ENCODE data around the gene GPR108.
"Not testable (repeated sequence)": the region's sequence is repeated elsewhere in the genome, so short reads cannot be mapped to it uniquely, and the experiment has no call there.

Gene GPR108

GRCh38 chr19:6714749-6715555, 22.4 kb downstream of the GPR108 start:
- Histone ChIP-seq H3K4me1 (ENCODE audit: insufficient read depth, low read length) (no peaks in the 10 kb centered on the region), H3K27ac (ENCODE audit: low read depth, low read length) (no peak overlapping the region), H3K27me3 (ENCODE audit: control insufficient read depth in 1 of 2, insufficient read depth in 2 of 2, low read length in 2 of 2) (peaks cover 0 to 15% of the 10 kb centered on the region in 2 donors)

GRCh38 chr19:6713773-6714692, 23.3 kb downstream of the GPR108 start:
- peaks cover 7% of the 10 kb centered on the region for H3K36me3 ChIP-seq (ENCODE audit: insufficient read depth, low read length)
- H3K4me3 ChIP-seq (ENCODE audit: low read depth in 1 of 2, low read length in 2 of 2) = no peak overlapping the region
- no peak overlapping the region for H3K9ac ChIP-seq (ENCODE audit: low read length)
- no peaks in the 10 kb centered on the region for H3K9me3 ChIP-seq (ENCODE audit: low read length)
- H3K4me1 ChIP-seq (ENCODE audit: insufficient read depth, low read length) = no peaks in the 10 kb centered on the region
- peaks cover 0 to 20% of the 10 kb centered on the region in 2 donors for H3K27me3 ChIP-seq (ENCODE audit: control insufficient read depth in 1 of 2, insufficient read depth in 2 of 2, low read length in 2 of 2)
- H3K27ac ChIP-seq (ENCODE audit: low read depth, low read length) = no peak overlapping the region

More at GRCh38 chr19:6714749-6715555, 22.4 kb downstream of the GPR108 start:
- Histone ChIP-seq H3K36me3 (ENCODE audit: insufficient read depth, low read length) (peaks cover 7% of the 10 kb centered on the region), H3K4me3 (ENCODE audit: low read depth in 1 of 2, low read length in 2 of 2) (no peak overlapping the region), H3K9ac (ENCODE audit: low read length) (no peak overlapping the region), H3K9me3 (ENCODE audit: low read length) (no peaks in the 10 kb centered on the region)

GRCh38 chr19:6712692-6713670, 24.4 kb downstream of the GPR108 start:
- Histone ChIP-seq H3K9ac (ENCODE audit: low read length) (no peak overlapping the region), H3K27ac (ENCODE audit: low read depth, low read length) (no peak overlapping the region), H3K9me3 (ENCODE audit: low read length) (no peaks in the 10 kb centered on the region), H3K27me3 (ENCODE audit: control insufficient read depth in 1 of 2, insufficient read depth in 2 of 2, low read length in 2 of 2) (peaks cover 0 to 20% of the 10 kb centered on the region in 2 donors), H3K36me3 (ENCODE audit: insufficient read depth, low read length) (peaks cover 7% of the 10 kb centered on the region), H3K4me3 (ENCODE audit: low read depth in 1 of 2, low read length in 2 of 2) (no peak overlapping the region), H3K4me1 (ENCODE audit: insufficient read depth, low read length) (no peaks in the 10 kb centered on the region)

- Histone ChIP-seq H3K36me3 (ENCODE audit: insufficient read depth, low read length) (peaks cover 1% of the 10 kb centered on the region), H3K9ac (ENCODE audit: low read length) (no peak overlapping the region), H3K4me1 (ENCODE audit: insufficient read depth, low read length) (no peaks in the 10 kb centered on the region), H3K27ac (ENCODE audit: low read depth, low read length) (no peak overlapping the region), H3K27me3 (ENCODE audit: control insufficient read depth in 1 of 2, insufficient read depth in 2 of 2, low read length in 2 of 2) (peaks cover 0 to 20% of the 10 kb centered on the region in 2 donors), H3K4me3 (ENCODE audit: low read depth in 1 of 2, low read length in 2 of 2) (no peak overlapping the region), H3K9me3 (ENCODE audit: low read length) (no peaks in the 10 kb centered on the region)
These were observed 25.1 kb downstream of the GPR108 start for GRCh38 chr19:6712231-6712630.

- H3K9me3 ChIP-seq (ENCODE audit: low read length) = no peaks in the 10 kb centered on the region
- H3K9ac ChIP-seq (ENCODE audit: low read length) = no peak overlapping the region
- no peak overlapping the region for H3K27ac ChIP-seq (ENCODE audit: low read depth, low read length)
- no peaks in the 10 kb centered on the region for H3K4me1 ChIP-seq (ENCODE audit: insufficient read depth, low read length)
- H3K27me3 ChIP-seq (ENCODE audit: control insufficient read depth in 1 of 2, insufficient read depth in 2 of 2, low read length in 2 of 2) = peaks cover 0 to 22% of the 10 kb centered on the region in 2 donors
- no peak overlapping the region for H3K4me3 ChIP-seq (ENCODE audit: low read depth in 1 of 2, low read length in 2 of 2)
- H3K36me3 ChIP-seq (ENCODE audit: insufficient read depth, low read length) = no peaks in the 10 kb centered on the region
These were observed 25.8 kb downstream of the GPR108 start for GRCh38 chr19:6711605-6712004.

- Histone ChIP-seq H3K9me3 (ENCODE audit: low read length) (no peaks in the 10 kb centered on the region), H3K36me3 (ENCODE audit: insufficient read depth, low read length) (no peaks in the 10 kb centered on the region), H3K27me3 (ENCODE audit: control insufficient read depth in 1 of 2, insufficient read depth in 2 of 2, low read length in 2 of 2) (peaks cover 0 to 24% of the 10 kb centered on the region in 2 donors)
These were observed 26.4 kb downstream of the GPR108 start for GRCh38 chr19:6711078-6711361.

GRCh38 chr19:6710273-6711077, 26.9 kb downstream of the GPR108 start:
- H3K9me3 ChIP-seq (ENCODE audit: low read length) = no peaks in the 10 kb centered on the region
- no peak overlapping the region for H3K27ac ChIP-seq (ENCODE audit: low read depth, low read length)
- no peak overlapping the region for H3K4me3 ChIP-seq (ENCODE audit: low read depth in 1 of 2, low read length in 2 of 2)
- H3K4me1 ChIP-seq (ENCODE audit: insufficient read depth, low read length) = no peaks in the 10 kb centered on the region
- no peaks in the 10 kb centered on the region for H3K36me3 ChIP-seq (ENCODE audit: insufficient read depth, low read length)
- peaks cover 0 to 24% of the 10 kb centered on the region in 2 donors for H3K27me3 ChIP-seq (ENCODE audit: control insufficient read depth in 1 of 2, insufficient read depth in 2 of 2, low read length in 2 of 2)
- H3K9ac ChIP-seq (ENCODE audit: low read length) = no peak overlapping the region

More at GRCh38 chr19:6711078-6711361, 26.4 kb downstream of the GPR108 start:
- H3K9ac ChIP-seq (ENCODE audit: low read length) = no peak overlapping the region
- no peak overlapping the region for H3K27ac ChIP-seq (ENCODE audit: low read depth, low read length)
- no peak overlapping the region for H3K4me3 ChIP-seq (ENCODE audit: low read depth in 1 of 2, low read length in 2 of 2)
- no peaks in the 10 kb centered on the region for H3K4me1 ChIP-seq (ENCODE audit: insufficient read depth, low read length)

GRCh38 chr19:6709549-6709948, 27.8 kb downstream of the GPR108 start:
- no peak overlapping the region for H3K4me3 ChIP-seq (ENCODE audit: low read depth in 1 of 2, low read length in 2 of 2)
- H3K4me1 ChIP-seq (ENCODE audit: insufficient read depth, low read length) = no peaks in the 10 kb centered on the region
- H3K27ac ChIP-seq (ENCODE audit: low read depth, low read length) = no peak overlapping the region
- H3K9me3 ChIP-seq (ENCODE audit: low read length) = no peaks in the 10 kb centered on the region
- H3K9ac ChIP-seq (ENCODE audit: low read length) = no peak overlapping the region
- H3K36me3 ChIP-seq (ENCODE audit: insufficient read depth, low read length) = no peaks in the 10 kb centered on the region
- peaks cover 0 to 24% of the 10 kb centered on the region in 2 donors for H3K27me3 ChIP-seq (ENCODE audit: control insufficient read depth in 1 of 2, insufficient read depth in 2 of 2, low read length in 2 of 2)

GRCh38 chr19:6708913-6709312, 28.5 kb downstream of the GPR108 start:
- H3K9me3 ChIP-seq (ENCODE audit: low read length); H3K36me3 ChIP-seq (ENCODE audit: insufficient read depth, low read length); H3K4me3 ChIP-seq (ENCODE audit: low read depth in 1 of 2, low read length in 2 of 2); H3K4me1 ChIP-seq (ENCODE audit: insufficient read depth, low read length); H3K27ac ChIP-seq (ENCODE audit: low read depth, low read length); H3K9ac ChIP-seq (ENCODE audit: low read length): not testable (repeated sequence)
- H3K27me3 ChIP-seq (ENCODE audit: control insufficient read depth in 1 of 2, insufficient read depth in 2 of 2, low read length in 2 of 2) = peaks cover 0 to 24% of the 10 kb centered on the region in 2 donors

GRCh38 chr19:6708346-6708745, 29.0 kb downstream of the GPR108 start:
- Histone ChIP-seq H3K27ac (ENCODE audit: low read depth, low read length) (no peak overlapping the region), H3K9ac (ENCODE audit: low read length) (no peak overlapping the region), H3K27me3 (ENCODE audit: control insufficient read depth in 1 of 2, insufficient read depth in 2 of 2, low read length in 2 of 2) (peaks cover 0 to 24% of the 10 kb centered on the region in 2 donors), H3K4me3 (ENCODE audit: low read depth in 1 of 2, low read length in 2 of 2) (no peak overlapping the region), H3K36me3 (ENCODE audit: insufficient read depth, low read length) (no peaks in the 10 kb centered on the region), H3K4me1 (ENCODE audit: insufficient read depth, low read length) (no peaks in the 10 kb centered on the region), H3K9me3 (ENCODE audit: low read length) (no peaks in the 10 kb centered on the region)
